Superior temporal gyrus (tissue), 1 donor: ENCODE results near the gene BRD1.
"Not testable (repeated sequence)": the region's sequence is repeated elsewhere in the genome, so short reads cannot be mapped to it uniquely, and the experiment has no call there.

Experiments used
- DNase-seq: peaks from one replicate; pipeline ENCODE4 v3.0.0-alpha.2; 2016; ENCODE audit errors: extremely low spot score

Gene BRD1

GRCh38 chr22:49783926-49784629 lies 43.6 kb downstream of the BRD1 start:
- DNase-seq = no peak

GRCh38 chr22:49783036-49783746 lies 44.5 kb downstream of the BRD1 start:
- DNase-seq = no peak

- not testable (repeated sequence) for DNase-seq
Measured at GRCh38 chr22:49781886-49782285, 45.8 kb downstream of the BRD1 start.

- no peak for DNase-seq
Measured at GRCh38 chr22:49781289-49781782, 46.3 kb downstream of the BRD1 start.

GRCh38 chr22:49780698-49781288 lies 46.9 kb downstream of the BRD1 start:
- no peak for DNase-seq

GRCh38 chr22:49779853-49780697 lies 47.6 kb downstream of the BRD1 start:
- no peak for DNase-seq

GRCh38 chr22:49779211-49779610 lies 48.5 kb downstream of the BRD1 start:
- no peak for DNase-seq

- DNase-seq = no peak
Measured at GRCh38 chr22:49777569-49778249, 50.0 kb downstream of the BRD1 start.

- no peak for DNase-seq
Measured at GRCh38 chr22:49776891-49777290, 50.8 kb downstream of the BRD1 start.

- no peak for DNase-seq
Measured at GRCh38 chr22:49775867-49776511, 51.7 kb downstream of the BRD1 start.

GRCh38 chr22:49775191-49775866 lies 52.3 kb downstream of the BRD1 start:
- DNase-seq = no peak

- DNase-seq = no peak
Measured at GRCh38 chr22:49774499-49775151, 53.0 kb downstream of the BRD1 start.

- no peak for DNase-seq
Measured at GRCh38 chr22:49774046-49774445, 53.6 kb downstream of the BRD1 start.

- no peak for DNase-seq
Measured at GRCh38 chr22:49773531-49773930, 54.1 kb downstream of the BRD1 start.

- no peak for DNase-seq
Measured at GRCh38 chr22:49772692-49773091, 55.0 kb downstream of the BRD1 start.

GRCh38 chr22:49771266-49772065 lies 56.2 kb downstream of the BRD1 start:
- DNase-seq = no peak

GRCh38 chr22:49770547-49771265 lies 57.0 kb downstream of the BRD1 start:
- DNase-seq = no peak
